GM12878 (cell line): ENCODE measurements around the gene WDFY4. TPM values are rescaled to one million over a fixed set of nuclear protein-coding genes. Genes with fewer than 3 reads are reported as not detected.

Source experiments
- CHD4 ChIP-seq: fragments of 200-600 bp; sonication (generic); IDR thresholded peaks from 2 replicates; pipeline ENCODE4 v1.6.1; 2016; ENCODE audit warnings: mild to moderate bottlenecking
- CREM ChIP-seq: IDR thresholded peaks from 2 replicates; pipeline ENCODE4 v1.6.1; 2014; ENCODE audit warnings: antibody characterized with exemption, low read depth
- E4F1 ChIP-seq: fragments of 450-650 bp; IDR thresholded peaks from 2 replicates; pipeline ENCODE4 v1.6.1; 2018; ENCODE audit warnings: borderline replicate concordance, mild to moderate bottlenecking; ENCODE audit not compliant: partially characterized antibody
- HDAC2 ChIP-seq: fragments of 200-600 bp; sonication (generic); IDR thresholded peaks from 2 replicates; pipeline ENCODE4 v1.6.1; 2017
- IKZF1 ChIP-seq: fragments of 450-650 bp; conservative IDR thresholded peaks from 2 replicates; pipeline ENCODE4 v1.6.1; 2017; ENCODE audit warnings: antibody characterized with exemption, mild to moderate bottlenecking
- KLF5 ChIP-seq: fragments of 450-650 bp; IDR thresholded peaks from 2 replicates; pipeline ENCODE4 v1.6.1; 2014; ENCODE audit warnings: mild to moderate bottlenecking; ENCODE audit not compliant: partially characterized antibody
- MEF2B ChIP-seq: fragments of 450-650 bp; IDR thresholded peaks from 2 replicates; pipeline ENCODE4 v1.6.1; 2018; ENCODE audit warnings: mild to moderate bottlenecking, moderate library complexity; ENCODE audit not compliant: partially characterized antibody, poor library complexity, severe bottlenecking
- MTA3 ChIP-seq: IDR thresholded peaks from 2 replicates; pipeline ENCODE4 v1.6.1; 2012; ENCODE audit warnings: low read length, inconsistent platforms, borderline replicate concordance
- PAX5 ChIP-seq: IDR thresholded peaks from 2 replicates; pipeline ENCODE4 v1.6.1; 2011; ENCODE audit warnings: low read depth, low read length, borderline replicate concordance
- RAD51 ChIP-seq: fragments of 450-650 bp; IDR thresholded peaks from 2 replicates; pipeline ENCODE4 v1.6.1; 2016; ENCODE audit warnings: moderate library complexity, mild to moderate bottlenecking, inconsistent platforms
- RB1 ChIP-seq: fragments of 450-650 bp; formaldehyde crosslinking; IDR thresholded peaks from 2 replicates; pipeline ENCODE4 v1.6.1; 2017; ENCODE audit warnings: mild to moderate bottlenecking, borderline replicate concordance
- RELA ChIP-seq: fragments of 450-650 bp; IDR thresholded peaks from 2 replicates; pipeline ENCODE4 v1.8.0; 2014; ENCODE audit warnings: borderline replicate concordance; ENCODE audit not compliant: partially characterized antibody
- REST ChIP-seq: IDR thresholded peaks from 2 replicates; pipeline ENCODE4 v1.6.1; 2012; ENCODE audit warnings: mild to moderate bottlenecking, low read depth, low read length
- SIX5 ChIP-seq: IDR thresholded peaks from 2 replicates; pipeline ENCODE4 v1.6.1; 2011; ENCODE audit warnings: mild to moderate bottlenecking, low read depth, low read length, moderate library complexity; ENCODE audit not compliant: severe bottlenecking
- SKIL ChIP-seq: fragments of 450-650 bp; IDR thresholded peaks from 2 replicates; pipeline ENCODE4 v1.6.1; 2017; ENCODE audit warnings: mild to moderate bottlenecking, low read depth, inconsistent platforms; ENCODE audit not compliant: poor library complexity, severe bottlenecking
- SMAD1 ChIP-seq: fragments of 450-650 bp; IDR thresholded peaks from 2 replicates; pipeline ENCODE4 v1.6.1; 2018; ENCODE audit warnings: mild to moderate bottlenecking, low read depth; ENCODE audit not compliant: partially characterized antibody
- SMC3 ChIP-seq: IDR thresholded peaks from 2 replicates; pipeline ENCODE4 v1.6.1; 2011; ENCODE audit warnings: low read length, improper control_type of control experiment, borderline replicate concordance
- ZNF217 ChIP-seq: fragments of 450-650 bp; IDR thresholded peaks from 2 replicates; pipeline ENCODE4 v1.6.1; 2017; ENCODE audit warnings: antibody characterized with exemption, mild to moderate bottlenecking
- polyA plus RNA-seq, 11 experiments: library from polyadenylated mRNA; depleted of rRNA in 4 of 11; unstranded in 6 of 11; stranded (reverse) in 5 of 11; fragments of >200 nt; fragmentation: Nextera tagmentation in 4 of 11; fragmentation: Illumina TruSeq in 1 of 11; extraction: Ambion mirVana in 4 of 11; extraction: Trizol in 1 of 11; gene quantifications; 1 replicate in 1 of 11; 2 replicates in 10 of 11; pipeline versions ENCODE4 v1.2.1 to v1.2.3, GENCODE V29; 2011 to 2016; ENCODE audit warnings: inconsistent platforms in 2 of 11, missing spikeins in 2 of 11, low read depth in 1 of 11
- total RNA-seq, 4 experiments: library from RNA; depleted of rRNA in 3 of 4; stranded (reverse); fragments of >200 nt in 3 of 4; fragmentation: Illumina TruSeq in 1 of 4; extraction: Trizol in 1 of 4; gene quantifications; 2 replicates each; pipeline versions ENCODE4 v1.2.1 to v1.2.3, GENCODE V29; 2013 to 2021
- TF ChIP-seq, protein P1 (sequence below): fragments of 450-650 bp; formaldehyde crosslinking; IDR thresholded peaks from 2 replicates; pipeline ENCODE4 v1.4.0; 2022; ENCODE audit warnings: mild to moderate bottlenecking, moderate library complexity

Gene WDFY4
- total and polyA plus RNA-seq, 10 of the 15 experiments (the other 5 are each of a cell fraction or from before 2014, with no cell fraction given), result 13.5 to 132 (median 47.3) TPM

DNA sequence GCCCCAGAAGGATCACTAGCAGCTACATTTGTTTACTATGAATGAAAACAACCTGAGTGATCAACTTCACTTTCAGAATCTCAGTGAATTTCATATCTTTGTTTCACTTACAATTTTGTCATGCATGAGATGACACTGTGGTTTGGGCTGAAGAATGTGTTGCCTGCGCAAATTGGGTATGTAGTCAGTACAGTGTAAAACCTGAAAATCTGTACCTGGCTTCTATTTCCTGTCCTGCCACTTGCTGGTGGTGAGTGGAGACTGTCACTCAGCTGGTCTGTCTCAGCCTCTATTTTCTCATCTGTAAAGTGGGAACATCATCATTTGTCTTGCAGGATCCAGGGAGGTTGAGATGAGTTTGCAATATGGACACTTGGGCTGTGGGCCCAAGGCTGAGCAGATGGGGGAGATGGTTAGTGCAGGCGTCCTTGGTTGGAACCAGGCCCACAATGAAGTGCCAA is 118.0 kb downstream of the WDFY4 start (continued):
- TF ChIP-seq E4F1 (no peak), PAX5 (peak; percentile 98), RAD51 (0 out of 2 replicates have a peak, but pooled peaks have one; percentile 27), MEF2B (peak; percentile 59), SKIL (peak; percentile 95), IKZF1 (peak; percentile 67), KLF5 (no peak), HDAC2 (peak; percentile 69; the same call in 1 of the 2 replicates), RELA (peak; percentile 71), RB1 (peak; percentile 86; the same call in 1 of the 2 replicates), SMC3 (no peak), SIX5 (no peak), ZNF217 (peak; percentile 100), SMAD1 (peak; percentile 45), CHD4 (peak; percentile 58; the same call in 1 of the 2 replicates), CREM (no peak), MTA3 (peak; percentile 52; the same call in 1 of the 2 replicates), REST (no peak)
- TF ChIP-seq, protein P1, sequence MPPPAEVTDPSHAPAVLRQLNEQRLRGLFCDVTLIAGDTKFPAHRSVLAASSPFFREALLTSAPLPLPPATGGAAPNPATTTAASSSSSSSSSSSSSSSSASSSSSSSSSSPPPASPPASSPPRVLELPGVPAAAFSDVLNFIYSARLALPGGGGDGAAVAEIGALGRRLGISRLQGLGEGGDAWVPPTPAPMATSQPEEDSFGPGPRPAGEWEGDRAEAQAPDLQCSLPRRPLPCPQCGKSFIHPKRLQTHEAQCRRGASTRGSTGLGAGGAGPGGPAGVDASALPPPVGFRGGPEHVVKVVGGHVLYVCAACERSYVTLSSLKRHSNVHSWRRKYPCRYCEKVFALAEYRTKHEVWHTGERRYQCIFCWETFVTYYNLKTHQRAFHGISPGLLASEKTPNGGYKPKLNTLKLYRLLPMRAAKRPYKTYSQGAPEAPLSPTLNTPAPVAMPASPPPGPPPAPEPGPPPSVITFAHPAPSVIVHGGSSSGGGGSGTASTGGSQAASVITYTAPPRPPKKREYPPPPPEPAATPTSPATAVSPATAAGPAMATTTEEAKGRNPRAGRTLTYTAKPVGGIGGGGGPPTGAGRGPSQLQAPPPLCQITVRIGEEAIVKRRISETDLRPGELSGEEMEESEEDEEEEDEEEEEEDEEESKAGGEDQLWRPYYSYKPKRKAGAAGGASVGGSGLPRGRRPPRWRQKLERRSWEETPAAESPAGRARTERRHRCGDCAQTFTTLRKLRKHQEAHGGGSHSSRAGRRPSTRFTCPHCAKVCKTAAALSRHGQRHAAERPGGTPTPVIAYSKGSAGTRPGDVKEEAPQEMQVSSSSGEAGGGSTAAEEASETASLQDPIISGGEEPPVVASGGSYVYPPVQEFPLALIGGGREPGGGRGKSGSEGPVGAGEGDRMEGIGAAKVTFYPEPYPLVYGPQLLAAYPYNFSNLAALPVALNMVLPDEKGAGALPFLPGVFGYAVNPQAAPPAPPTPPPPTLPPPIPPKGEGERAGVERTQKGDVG (CRISPR knock-in tag), result no peak
